HG02938 (cell line): ENCODE data around the gene EPN1.

Experiments used
- ATAC-seq: cut with Tn5 transposase; IDR thresholded peaks from one replicate; pipeline ENCODE4 v1.9.1; 2021; ENCODE audit warnings: mild to moderate bottlenecking, moderate library complexity; ENCODE audit not compliant: unreplicated experiment

The EPN1 gene

GRCh38 chr19:55660404-55660803, 14.6 kb upstream of the EPN1 start:
- ATAC-seq: no peak

- ATAC-seq: no peak
Observed at GRCh38 chr19:55660991-55661390, 14.0 kb upstream of the EPN1 start.

DNA sequence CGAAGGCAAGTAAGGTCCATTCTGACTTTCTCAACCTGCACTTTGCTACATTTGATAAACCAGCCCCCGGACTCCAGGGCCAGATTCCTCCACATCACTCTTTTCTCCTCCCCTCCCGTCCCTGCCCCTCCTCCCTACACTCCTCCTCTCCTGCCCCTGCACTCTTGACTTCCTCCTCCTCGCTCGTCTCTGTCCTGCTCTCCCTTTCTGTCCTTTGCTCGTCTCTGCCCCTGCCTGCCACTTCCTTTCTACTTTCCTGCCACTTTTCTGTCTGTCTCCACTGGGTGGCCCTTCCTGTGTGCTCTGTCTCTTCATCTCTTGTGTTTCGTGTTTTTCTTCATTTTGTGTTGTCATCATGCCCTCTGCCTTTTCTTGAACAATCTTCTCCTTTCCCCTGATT, 13.2 kb upstream of the EPN1 start:
- no peak for ATAC-seq

DNA sequence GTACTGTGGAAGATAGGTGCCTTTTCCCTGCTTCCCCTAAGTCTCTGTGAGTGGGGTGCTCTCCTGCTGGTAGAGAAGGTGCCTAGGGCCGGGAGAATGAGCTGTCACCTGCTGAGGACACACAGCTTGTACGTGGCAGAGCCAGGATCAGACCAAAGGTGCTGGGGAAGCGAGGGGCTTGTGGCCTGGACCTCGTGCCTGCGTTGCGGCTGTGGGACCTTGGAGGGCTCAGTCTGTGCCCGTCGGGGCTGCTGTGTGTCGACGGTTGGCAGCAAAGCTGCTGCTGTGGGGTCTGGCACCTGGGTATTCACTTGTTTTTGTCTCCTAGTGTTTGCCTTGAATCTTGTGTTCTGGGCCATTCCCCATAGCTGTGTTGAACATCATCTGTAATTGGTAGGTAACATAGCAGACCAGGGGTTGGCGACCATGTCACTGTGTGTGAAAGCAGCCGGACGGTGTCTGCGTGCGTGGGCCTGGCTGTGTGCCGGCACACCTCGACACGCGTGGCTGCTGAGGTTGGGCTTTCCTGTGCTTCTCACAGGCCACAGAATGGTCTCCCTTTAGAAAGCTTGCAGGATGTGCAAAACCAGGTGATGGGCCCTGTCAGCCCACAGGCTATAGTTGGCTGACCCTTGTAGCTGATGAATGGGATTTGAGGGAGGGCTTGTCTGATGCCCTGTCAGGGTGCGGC, 11.0 kb upstream of the EPN1 start:
- no peak for ATAC-seq

- no peak for ATAC-seq
Observed at GRCh38 chr19:55666343-55667005, 8.6 kb upstream of the EPN1 start.

- ATAC-seq: no peak
Observed at GRCh38 chr19:55667006-55667381, 8.0 kb upstream of the EPN1 start.

DNA sequence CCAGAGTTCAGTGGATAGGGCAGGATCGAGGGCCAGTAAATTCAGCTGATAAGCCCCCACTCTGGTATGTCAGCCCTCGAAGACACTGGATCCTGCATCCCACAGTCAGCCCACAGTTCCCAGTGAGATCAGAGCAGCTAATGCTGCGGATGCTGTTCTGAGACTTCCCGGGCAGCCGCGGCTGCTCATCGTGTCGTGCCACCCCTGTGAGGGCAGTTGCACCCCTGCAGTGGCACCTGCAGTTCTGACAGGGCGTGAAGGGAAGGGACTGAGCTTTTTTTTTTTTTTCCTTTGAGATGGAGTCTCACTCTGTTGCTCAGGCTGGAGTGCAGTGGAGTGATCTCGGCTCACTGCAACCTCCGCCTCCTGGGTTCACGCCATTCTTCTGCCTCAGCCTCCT, 7.5 kb upstream of the EPN1 start:
- ATAC-seq: no peak

GRCh38 chr19:55667958-55668357, 7.1 kb upstream of the EPN1 start:
- ATAC-seq: no peak

DNA sequence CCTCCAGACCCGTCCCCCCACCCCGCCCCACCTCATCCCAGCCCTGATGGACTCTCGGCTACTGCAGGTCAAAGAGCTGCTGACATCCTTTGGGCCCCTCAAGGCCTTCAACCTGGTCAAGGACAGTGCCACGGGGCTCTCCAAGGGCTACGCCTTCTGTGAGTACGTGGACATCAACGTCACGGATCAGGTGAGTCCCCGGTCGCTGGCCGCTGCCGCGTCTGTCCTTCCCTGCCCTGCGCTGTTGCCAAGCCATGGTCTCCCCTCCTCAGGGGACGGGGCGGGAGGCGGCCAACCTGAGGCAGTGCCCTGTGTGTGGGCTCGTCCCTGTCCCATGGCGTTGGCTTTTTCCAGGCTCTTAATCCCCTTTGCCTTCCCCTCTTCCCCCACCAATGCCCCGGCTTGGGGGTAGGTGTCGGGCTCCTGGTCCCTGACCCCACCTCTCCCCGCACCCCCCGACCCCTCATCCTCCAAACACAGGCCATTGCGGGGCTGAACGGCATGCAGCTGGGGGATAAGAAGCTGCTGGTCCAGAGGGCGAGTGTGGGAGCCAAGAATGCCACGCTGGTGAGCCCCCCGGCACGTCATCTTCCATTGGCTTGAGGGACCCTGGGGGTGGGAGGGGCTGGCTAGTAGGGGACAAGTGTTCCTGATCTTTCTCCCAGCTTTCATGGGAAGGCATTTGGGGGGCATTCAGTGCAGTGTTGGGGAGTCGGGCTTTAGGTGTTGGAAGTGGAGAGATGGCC, 6.2 kb upstream of the EPN1 start:
- ATAC-seq: no peak

- no peak for ATAC-seq
Observed at GRCh38 chr19:55669418-55670279, 5.4 kb upstream of the EPN1 start.

DNA sequence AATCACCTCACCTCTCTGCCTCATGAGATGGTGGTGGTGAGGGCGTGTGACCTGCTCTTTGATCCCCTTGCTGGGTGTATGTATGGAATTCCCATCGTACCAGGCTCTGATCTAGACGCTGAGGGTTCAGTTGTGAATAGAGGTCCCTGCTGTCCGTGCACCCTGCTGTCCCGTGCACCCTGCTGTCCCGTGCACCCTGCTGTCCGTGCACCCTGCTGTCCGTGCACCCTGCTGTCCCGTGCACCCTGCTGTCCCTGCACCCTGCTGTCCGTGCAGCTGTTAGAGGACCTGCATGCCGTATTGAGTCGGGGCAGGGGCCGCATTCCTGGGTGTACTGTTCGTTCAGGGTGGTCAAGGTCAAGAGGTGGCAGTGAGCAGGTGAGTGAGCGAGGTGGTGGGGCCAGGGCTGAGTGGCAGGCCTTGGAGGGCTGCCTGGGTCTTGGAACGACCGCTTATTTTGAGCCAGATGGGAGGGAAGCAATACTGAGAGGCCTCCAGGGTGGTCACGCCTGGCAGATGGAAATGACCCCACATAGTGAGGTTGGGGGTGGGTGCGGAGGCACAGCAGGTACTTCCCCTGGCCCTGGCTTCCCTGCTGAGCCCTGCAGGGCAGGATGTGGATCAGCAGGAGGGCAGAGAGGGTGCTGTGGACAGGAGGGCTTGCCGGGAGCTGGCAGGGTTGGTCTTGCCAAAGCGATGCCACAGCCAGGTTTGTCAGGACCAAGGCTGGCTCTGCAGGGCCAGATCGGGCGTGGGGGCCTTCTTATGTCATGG, 4.6 kb upstream of the EPN1 start:
- ATAC-seq: no peak

GRCh38 chr19:55671054-55671378, 4.0 kb upstream of the EPN1 start:
- ATAC-seq: no peak

DNA sequence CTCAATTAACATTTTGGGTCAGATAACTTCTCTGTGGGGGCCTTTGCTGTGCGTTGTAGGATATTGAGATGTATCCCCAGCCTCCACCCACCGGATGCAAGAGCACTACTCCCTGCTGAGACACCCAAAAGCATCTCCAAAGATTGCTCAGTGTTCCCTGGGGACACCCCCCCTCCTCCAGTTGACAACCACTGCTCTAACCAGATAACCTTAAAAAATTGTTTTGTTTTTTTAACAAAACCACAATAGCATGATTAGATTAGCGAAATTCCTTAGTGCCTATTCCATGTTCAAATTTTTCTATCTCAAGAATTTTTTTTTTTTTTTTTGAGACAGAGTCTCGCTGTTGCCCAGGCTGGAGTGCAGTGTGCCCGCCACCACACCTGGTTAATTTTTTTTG, 2.6 kb upstream of the EPN1 start:
- no peak for ATAC-seq

- ATAC-seq: no peak
Observed at GRCh38 chr19:55673465-55673864, 1.6 kb upstream of the EPN1 start.

DNA sequence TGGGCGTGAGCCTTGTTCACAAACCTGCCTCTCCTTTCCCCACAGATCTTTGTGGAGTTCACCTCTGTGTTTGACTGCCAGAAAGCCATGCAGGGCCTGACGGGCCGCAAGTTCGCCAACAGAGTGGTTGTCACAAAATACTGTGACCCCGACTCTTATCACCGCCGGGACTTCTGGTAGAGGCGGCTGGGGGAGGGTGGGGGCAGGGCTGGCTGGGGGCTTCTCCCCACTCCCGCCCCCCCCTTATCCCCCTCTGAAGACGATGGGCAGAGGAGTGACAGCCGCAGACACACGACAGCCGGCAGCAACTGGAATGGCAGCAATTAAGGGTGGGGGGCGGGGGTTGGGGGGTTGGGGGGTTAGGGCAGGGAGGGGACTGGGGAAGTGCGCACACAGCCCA, 1.1 kb upstream of the EPN1 start:
- ATAC-seq: no peak

GRCh38 chr19:55674459-55674840, 576 bp upstream of the EPN1 start:
- ATAC-seq: no peak

DNA sequence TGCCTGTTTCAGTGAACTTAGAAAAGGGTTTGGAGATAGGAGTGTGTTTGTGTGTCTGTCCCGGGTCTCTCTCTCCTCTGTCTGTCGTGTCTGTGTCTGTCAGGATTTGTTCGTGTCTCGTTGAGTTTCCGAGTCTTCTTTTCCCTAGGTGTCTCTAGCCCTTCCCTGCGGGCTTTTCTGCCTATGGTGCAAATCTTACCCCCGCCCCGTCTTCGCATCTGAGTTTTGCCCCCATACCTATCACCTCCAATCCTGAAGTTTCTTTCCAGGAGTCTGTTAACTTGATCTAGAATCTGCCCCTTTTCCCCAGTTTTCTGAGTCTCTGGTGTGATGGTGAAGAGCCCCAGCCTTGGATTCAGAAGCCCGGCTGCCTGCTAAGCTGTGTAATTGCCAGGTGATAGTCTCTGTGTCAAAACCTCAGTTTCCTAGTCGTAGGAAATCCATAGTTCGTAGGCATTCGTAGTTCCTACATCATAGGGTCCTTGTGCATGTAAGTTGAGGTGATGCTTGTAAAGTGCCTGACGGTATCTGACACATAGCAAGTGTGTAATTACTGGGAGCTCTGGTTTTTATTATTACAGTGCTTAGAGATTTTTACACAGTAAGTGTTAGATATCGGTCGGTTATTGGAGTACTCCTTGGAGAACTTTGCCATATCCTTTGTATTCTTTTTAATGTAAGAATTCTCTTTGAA, 782 bp downstream of the EPN1 start:
- ATAC-seq: no peak

GRCh38 chr19:55676383-55676782, 1.4 kb downstream of the EPN1 start:
- ATAC-seq: no peak

- ATAC-seq: no peak
Observed at GRCh38 chr19:55676889-55677505, 2.0 kb downstream of the EPN1 start.

DNA sequence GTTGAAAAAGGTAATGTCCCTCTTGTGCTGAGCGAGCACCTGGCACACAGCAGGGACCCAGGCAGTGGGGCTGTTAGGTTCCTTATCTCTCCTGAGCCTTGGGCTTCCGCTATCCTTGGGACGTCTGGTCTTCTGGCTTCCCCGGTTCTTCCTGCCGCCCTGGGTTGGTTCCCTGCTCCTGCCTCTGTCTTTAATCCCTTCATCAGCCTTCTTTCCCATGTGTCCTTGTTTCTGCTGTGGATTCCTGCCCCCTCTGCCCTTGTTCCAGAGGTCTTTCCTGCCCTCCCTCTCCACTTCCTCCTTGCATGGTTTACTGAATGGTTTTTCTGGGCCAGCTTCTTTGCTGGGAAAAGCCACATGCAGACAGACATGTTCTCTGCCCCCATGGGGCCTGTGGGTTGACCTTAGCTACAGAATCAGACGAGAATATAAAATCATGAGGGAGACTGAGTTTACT, 2.6 kb downstream of the EPN1 start:
- ATAC-seq: no peak
